Measurements from ENCODE around the gene CFAP46.
"Not testable (repeated sequence)": the region's sequence is repeated elsewhere in the genome, so short reads cannot be mapped to it uniquely, and the experiment has no call there.

Gene CFAP46

DNA sequence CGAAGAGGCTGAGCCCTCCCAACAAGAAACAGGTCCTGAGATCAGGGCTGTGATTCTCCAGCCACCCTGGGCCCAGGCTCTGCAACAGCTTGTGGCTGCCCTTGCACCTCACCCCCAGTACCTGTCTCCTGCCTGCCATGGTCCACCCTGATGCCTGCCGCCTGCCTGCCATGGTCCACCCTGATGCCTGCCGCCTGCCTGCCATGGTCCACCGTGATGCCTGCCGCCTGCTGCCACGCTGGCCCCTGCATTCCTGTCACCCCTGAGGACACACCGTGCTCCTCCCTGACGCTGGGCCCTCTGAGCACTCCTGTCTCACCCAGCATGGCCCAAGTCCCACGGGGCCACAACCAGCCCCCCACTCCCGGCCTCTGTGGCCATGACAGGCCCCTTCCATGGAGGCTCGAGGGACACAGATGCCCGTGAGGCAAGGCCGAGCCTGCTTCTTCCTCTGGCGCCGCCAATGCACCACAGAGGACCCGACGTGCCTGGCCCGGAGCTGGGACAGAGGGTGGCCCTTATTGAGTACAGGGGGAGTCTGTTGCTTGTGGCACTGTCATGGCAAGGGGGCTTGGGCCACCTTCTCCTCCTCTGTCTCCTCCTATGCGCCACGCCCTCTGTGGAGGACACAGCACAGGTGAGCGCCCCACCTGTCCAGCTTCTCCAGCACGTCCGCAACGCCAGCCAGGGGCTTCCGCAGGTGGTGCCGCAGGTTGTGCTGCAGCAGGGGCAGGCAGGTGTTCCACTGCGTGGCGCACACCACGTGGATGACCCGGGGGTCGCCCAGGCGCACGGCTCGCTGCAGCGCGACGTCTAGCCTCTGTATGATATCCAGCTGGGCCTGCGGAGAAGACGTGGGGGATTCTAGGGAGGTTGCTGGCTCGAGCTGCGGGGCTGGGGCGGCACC is 18.1 kb downstream of the CFAP46 start:
- DNase-seq (ENCODE audit: low spot score): no peak
- CTCF ChIA-PET: interaction anchor here (0.5 kb wide), 1 partner anchor 175 kb away, joined by 3 read pairs; no protein-coding TSS in a partner anchor
- H3K27ac ChIP-seq: no peak overlapping the region
- TF ChIP-seq, protein P1, sequence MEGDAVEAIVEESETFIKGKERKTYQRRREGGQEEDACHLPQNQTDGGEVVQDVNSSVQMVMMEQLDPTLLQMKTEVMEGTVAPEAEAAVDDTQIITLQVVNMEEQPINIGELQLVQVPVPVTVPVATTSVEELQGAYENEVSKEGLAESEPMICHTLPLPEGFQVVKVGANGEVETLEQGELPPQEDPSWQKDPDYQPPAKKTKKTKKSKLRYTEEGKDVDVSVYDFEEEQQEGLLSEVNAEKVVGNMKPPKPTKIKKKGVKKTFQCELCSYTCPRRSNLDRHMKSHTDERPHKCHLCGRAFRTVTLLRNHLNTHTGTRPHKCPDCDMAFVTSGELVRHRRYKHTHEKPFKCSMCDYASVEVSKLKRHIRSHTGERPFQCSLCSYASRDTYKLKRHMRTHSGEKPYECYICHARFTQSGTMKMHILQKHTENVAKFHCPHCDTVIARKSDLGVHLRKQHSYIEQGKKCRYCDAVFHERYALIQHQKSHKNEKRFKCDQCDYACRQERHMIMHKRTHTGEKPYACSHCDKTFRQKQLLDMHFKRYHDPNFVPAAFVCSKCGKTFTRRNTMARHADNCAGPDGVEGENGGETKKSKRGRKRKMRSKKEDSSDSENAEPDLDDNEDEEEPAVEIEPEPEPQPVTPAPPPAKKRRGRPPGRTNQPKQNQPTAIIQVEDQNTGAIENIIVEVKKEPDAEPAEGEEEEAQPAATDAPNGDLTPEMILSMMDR (conservative IDR thresholded peaks at IDR 0.05; ENCODE audit: low read depth): no peak
- POLR2A ChIA-PET (ENCODE audit: low non-redundant PET): no interaction called here

DNA sequence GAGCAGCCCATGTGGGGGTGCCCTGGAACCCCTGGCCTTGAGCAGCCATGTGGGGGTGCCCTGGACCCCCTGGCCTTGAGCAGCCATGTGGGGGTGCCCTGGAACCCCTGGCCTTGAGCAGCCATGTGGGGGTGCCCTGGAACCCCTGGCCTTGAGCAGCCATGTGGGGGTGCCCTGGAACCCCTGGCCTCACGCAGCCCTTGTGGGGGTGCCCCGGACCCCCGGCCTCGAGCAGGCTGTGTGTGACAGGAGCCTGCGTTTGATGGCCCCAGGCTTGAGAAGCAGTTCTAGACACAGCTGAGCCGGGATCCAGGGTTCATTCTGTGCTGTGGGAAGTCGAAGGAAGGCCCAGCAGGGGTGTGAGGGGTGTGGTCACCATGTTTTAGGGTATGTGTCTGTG is 19.0 kb downstream of the CFAP46 start:
- POLR2A ChIA-PET (ENCODE audit: low non-redundant PET); DNase-seq (ENCODE audit: low spot score); CTCF ChIA-PET; H3K27ac ChIP-seq: not testable (repeated sequence)

DNA sequence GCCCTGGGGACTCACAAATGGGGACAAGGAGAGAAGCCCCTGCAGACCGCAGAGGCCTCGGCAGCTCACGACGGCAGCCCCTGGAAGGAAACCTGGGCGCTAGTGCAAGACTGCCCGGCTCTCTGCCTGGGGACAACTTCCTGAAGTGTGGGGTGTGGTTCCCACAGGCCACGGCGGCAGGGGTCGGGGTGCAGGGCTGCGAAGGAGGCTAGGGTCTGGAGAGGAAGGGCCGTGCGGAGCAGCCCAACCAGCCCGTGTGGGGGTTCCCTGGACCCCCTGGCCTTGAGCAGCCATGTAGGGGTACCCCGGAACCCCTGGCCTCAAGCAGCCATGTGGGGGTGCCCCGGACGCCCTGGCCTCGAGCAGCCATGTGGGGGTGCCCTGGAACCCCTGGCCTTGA is 19.5 kb downstream of the CFAP46 start:
- POLR2A ChIA-PET (ENCODE audit: low non-redundant PET): no interaction called here

DNA sequence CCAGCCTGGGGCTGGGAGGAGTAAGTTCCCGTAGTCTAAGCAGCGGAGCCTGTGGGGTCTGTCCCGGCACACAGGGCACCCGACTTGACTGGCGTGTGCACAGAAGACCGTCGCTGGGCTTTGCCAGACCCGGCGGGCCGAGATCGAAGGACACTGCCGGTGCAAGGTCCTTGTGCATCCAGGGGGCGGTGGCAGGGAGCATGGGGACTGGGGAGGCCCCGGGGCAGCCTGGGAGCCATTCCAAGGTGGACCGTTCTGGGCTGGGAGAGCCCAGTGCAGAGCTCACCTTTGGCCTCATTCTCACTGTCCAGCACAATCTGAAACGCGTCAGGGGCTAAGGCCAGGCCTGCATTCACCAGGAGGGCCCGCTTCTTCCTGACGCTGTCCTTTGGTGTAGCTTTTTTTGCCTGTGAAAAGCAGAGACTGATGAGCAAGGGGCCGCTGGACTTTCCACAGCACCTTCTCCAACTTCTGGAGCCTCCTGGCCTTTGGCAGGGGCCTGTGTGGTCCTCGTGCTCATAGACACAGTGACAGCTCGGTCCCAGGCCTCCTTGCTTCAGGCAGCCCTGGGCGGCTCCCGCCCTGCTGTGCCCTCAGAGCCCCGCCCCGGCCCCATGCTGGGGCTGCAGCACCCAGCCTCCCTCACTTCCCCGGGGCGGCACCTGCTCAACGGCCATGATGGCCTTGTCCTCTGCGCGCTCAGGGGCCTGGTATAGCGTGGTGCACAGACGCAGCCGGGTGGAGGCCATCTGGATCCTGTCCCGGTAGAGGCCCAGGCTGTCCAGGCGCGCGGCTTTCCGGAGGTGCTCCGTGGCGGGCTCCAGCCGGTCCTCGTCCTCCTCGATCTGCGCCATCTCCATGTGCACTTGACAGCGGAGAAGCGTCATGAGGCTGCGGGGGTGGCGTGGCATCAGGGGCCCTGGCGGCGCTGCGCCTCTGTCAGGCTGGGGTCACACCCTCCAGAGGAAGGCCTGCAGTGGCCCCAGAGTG is 20.3 kb downstream of the CFAP46 start:
- ChIA-PET CTCF (no interaction called here), POLR2A (ENCODE audit: low non-redundant PET) (no interaction called here)
- DNase-seq (ENCODE audit: low spot score): no peak
- H3K27ac ChIP-seq: no peak overlapping the region
- TF ChIP-seq, protein P1 (conservative IDR thresholded peaks at IDR 0.05; ENCODE audit: low read depth): no peak

More for the DNA sequence above, 19.5 kb downstream of the CFAP46 start:
- DNase-seq (ENCODE audit: low spot score): no peak
- TF ChIP-seq, protein P1 (conservative IDR thresholded peaks at IDR 0.05; ENCODE audit: low read depth): no peak
- no peak overlapping the region for H3K27ac ChIP-seq
- CTCF ChIA-PET: no interaction called here

DNA sequence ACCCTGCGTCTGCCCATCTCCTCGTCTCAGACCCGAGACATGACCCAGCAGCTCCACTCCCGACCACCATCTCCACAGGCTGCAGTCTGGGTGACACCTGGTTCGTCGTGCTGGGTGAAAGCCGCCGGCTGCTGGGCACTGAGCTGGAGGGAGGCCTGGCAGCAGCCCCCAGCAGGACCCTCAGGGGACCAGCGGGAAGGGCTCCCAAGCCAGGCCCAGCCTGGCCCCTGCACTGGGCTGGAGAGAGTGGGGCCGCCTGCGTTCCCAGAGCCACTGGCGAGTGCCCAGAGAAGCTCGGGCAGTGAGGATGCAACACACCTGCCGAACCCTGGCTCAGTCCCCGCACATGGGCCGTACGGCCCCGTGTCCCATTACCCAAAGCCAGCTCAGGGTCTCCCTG is 21.3 kb downstream of the CFAP46 start:
- ChIA-PET CTCF (interaction anchor here (0.7 kb wide), 1 partner anchor 94 kb away, joined by 3 read pairs; no protein-coding TSS in a partner anchor), POLR2A (ENCODE audit: low non-redundant PET) (no interaction called here)
- H3K27ac ChIP-seq: no peak overlapping the region
- no peak for DNase-seq (ENCODE audit: low spot score)
- TF ChIP-seq, protein P1 (conservative IDR thresholded peaks at IDR 0.05; ENCODE audit: low read depth): no peak

DNA sequence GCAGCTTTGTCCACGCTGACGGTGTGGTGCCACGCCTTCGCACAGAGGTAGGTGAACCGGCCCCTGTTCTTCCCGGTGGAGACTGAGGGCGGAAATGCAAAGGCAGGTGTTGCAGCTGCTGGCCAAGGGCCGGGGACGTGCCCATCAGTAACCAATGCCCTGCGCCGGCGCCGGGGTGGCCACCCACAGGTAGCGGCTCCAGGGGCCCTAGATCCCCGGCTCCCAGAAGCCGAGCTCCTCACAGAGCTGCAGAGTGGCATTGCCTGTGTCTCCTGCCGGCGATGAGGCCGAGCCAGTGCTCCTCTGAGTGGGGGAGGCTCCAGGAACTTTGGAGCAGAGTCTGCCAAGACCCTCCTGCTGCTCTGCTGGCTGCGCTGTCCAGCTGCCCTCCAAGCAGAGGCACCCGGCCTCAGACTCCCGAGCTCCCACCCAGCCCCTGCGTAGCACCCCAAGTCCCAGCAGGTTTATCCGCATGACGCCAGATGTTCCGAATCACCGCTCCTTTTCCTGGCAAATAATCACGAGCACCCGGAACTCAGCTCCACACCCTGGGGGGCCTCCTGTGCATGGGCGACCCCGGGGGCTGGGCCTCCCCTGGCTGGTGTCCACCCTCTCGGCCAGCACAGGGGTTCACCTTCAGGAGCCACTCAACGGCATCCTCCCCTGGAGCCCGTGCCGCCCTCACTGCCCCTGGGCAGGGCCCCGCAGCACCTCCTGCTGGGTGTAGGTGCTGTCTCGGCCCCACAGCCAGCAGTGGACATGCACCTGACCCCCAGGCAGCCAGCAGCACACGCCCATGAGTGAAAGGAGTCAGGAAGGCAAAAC is 22.1 kb downstream of the CFAP46 start:
- no peak for DNase-seq (ENCODE audit: low spot score)
- ChIA-PET CTCF (interaction anchor here (0.7 kb wide), 1 partner anchor 94 kb away, joined by 3 read pairs; no protein-coding TSS in a partner anchor), POLR2A (ENCODE audit: low non-redundant PET) (no interaction called here)
- TF ChIP-seq, protein P1 (conservative IDR thresholded peaks at IDR 0.05; ENCODE audit: low read depth): no peak
- no peak overlapping the region for H3K27ac ChIP-seq
